MM.1S (cell line): ENCODE results near the gene ZFAND6.
"Not testable (repeated sequence)": the region's sequence is repeated elsewhere in the genome, so short reads cannot be mapped to it uniquely, and the experiment has no call there.

ENCODE experiments used
- DNase-seq: peaks from one replicate; pipeline ENCODE4 v3.0.0-alpha.2; 2015
- H2AFZ ChIP-seq: fragments of 300-600 bp; sonication (generic); 2 replicates; pipeline ENCODE4 v1.6.0; 2016; ENCODE audit warnings: antibody characterized with exemption, low read length
- H3F3A ChIP-seq: fragments of 300-600 bp; sonication (generic); 2 replicates; pipeline ENCODE4 v1.6.1; 2016; ENCODE audit warnings: mild to moderate bottlenecking, antibody characterized with exemption, low read length, moderate library complexity, mixed read lengths; ENCODE audit not compliant: insufficient read depth
- H3K27ac ChIP-seq: fragments of 300-600 bp; sonication (generic); 2 replicates; pipeline ENCODE4 v1.5.1; 2016; ENCODE audit warnings: mild to moderate bottlenecking, low read length
- H3K27me3 ChIP-seq: fragments of 300-600 bp; sonication (generic); replicated peaks from 2 replicates; pipeline ENCODE4 v1.6.0; 2016; ENCODE audit warnings: low read length; ENCODE audit not compliant: insufficient read depth
- H3K36me3 ChIP-seq: fragments of 300-600 bp; sonication (generic); replicated peaks from 2 replicates; pipeline ENCODE4 v1.6.1; 2016; ENCODE audit warnings: mild to moderate bottlenecking, low read length, mixed read lengths; ENCODE audit not compliant: insufficient read depth
- H3K4me1 ChIP-seq: fragments of 300-600 bp; sonication (generic); 2 replicates; pipeline ENCODE4 v1.6.1; 2016; ENCODE audit warnings: low read length, mixed read lengths
- H3K4me2 ChIP-seq: fragments of 300-600 bp; sonication (generic); 2 replicates; pipeline ENCODE4 v1.6.0; 2016; ENCODE audit warnings: low read depth, low read length
- H3K4me3 ChIP-seq: fragments of 300-600 bp; sonication (generic); 2 replicates; pipeline ENCODE4 v1.5.1; 2016; ENCODE audit warnings: low read length, mixed read lengths
- H3K79me2 ChIP-seq: fragments of 300-600 bp; sonication (generic); 2 replicates; pipeline ENCODE4 v1.6.1; 2016; ENCODE audit warnings: mixed run types, low read length, mixed read lengths
- H3K9ac ChIP-seq: fragments of 300-600 bp; sonication (generic); 2 replicates; pipeline ENCODE4 v1.6.1; 2016; ENCODE audit warnings: low read length, mixed read lengths
- H3K9me2 ChIP-seq: fragments of 300-600 bp; sonication (generic); replicated peaks from 2 replicates; pipeline ENCODE4 v1.6.1; 2016; ENCODE audit warnings: mild to moderate bottlenecking, low read length, mixed read lengths; ENCODE audit not compliant: insufficient read depth
- H3K9me3 ChIP-seq: fragments of 300-600 bp; sonication (generic); replicated peaks from 2 replicates; pipeline ENCODE4 v1.6.1; 2016; ENCODE audit warnings: mild to moderate bottlenecking, low read length, mixed read lengths; ENCODE audit not compliant: insufficient read depth
- H4K20me1 ChIP-seq: fragments of 300-600 bp; sonication (generic); 2 replicates; pipeline ENCODE4 v1.6.1; 2016; ENCODE audit warnings: mild to moderate bottlenecking, low read length, moderate library complexity, mixed read lengths; ENCODE audit not compliant: insufficient read depth
- CTCF ChIP-seq: fragments of 300-600 bp; sonication (generic); IDR thresholded peaks from 2 replicates; pipeline ENCODE4 v1.5.1; 2016; ENCODE audit warnings: antibody characterized with exemption, low read length, mixed read lengths
- EZH2 ChIP-seq: fragments of 300-600 bp; sonication (generic); optimal IDR thresholded peaks from 2 replicates; pipeline ENCODE3; 2017; ENCODE audit warnings: low read depth, mild to moderate bottlenecking, antibody characterized with exemption, low read length, mixed read lengths
- EZH2phosphoT487 ChIP-seq: fragments of 300-600 bp; sonication (generic); IDR thresholded peaks from 2 replicates; pipeline ENCODE4 v1.6.1; 2018; ENCODE audit warnings: antibody characterized with exemption, low read length

ZFAND6 gene

GRCh38 chr15:80154336-80154735 is 94.9 kb downstream of the ZFAND6 start:
- Histone ChIP-seq H3F3A (peaks cover 7% of the 10 kb centered on the region; the same call in 1 of the 2 replicates), H3K9me2 (no peaks in the 10 kb centered on the region), H3K4me1 (peaks cover 9% of the 10 kb centered on the region), H3K27ac (no peak overlapping the region), H3K27me3 (no peaks in the 10 kb centered on the region), H3K36me3 (no peaks in the 10 kb centered on the region), H3K9ac (no peak overlapping the region), H3K4me3 (peak overlapping the region; percentile 90; the same call in 1 of the 2 replicates), H2AFZ (no peak overlapping the region), H3K79me2 (peaks cover 20% of the 10 kb centered on the region), H3K9me3 (no peaks in the 10 kb centered on the region), H3K4me2 (peak overlapping the region; percentile 89; the same call in 1 of the 2 replicates), H4K20me1 (no peaks in the 10 kb centered on the region)
- TF ChIP-seq CTCF: no peak
- TF ChIP-seq EZH2phosphoT487: no peak
- TF ChIP-seq EZH2: no peak
- DNase-seq: no peak

GRCh38 chr15:80155001-80155377 is 95.5 kb downstream of the ZFAND6 start:
- no peak for TF ChIP-seq EZH2phosphoT487
- no peak for TF ChIP-seq EZH2
- TF ChIP-seq CTCF: no peak

GRCh38 chr15:80155378-80156175 is 96.1 kb downstream of the ZFAND6 start:
- DNase-seq, H4K20me1 ChIP-seq: not testable (repeated sequence)
- H3K4me1 ChIP-seq: peaks cover 19% of the 10 kb centered on the region

More at GRCh38 chr15:80155001-80155377, 95.5 kb downstream of the ZFAND6 start:
- H3K9me2 ChIP-seq: no peaks in the 10 kb centered on the region
- peaks cover 7% of the 10 kb centered on the region; the same call in 1 of the 2 replicates for H3F3A ChIP-seq
- no peak overlapping the region for H3K4me2 ChIP-seq
- no peak overlapping the region for H3K4me3 ChIP-seq
- H3K79me2 ChIP-seq: peaks cover 20% of the 10 kb centered on the region
- H3K9ac ChIP-seq: no peak overlapping the region
- no peak overlapping the region for H3K27ac ChIP-seq
- H3K27me3 ChIP-seq: no peaks in the 10 kb centered on the region
- H4K20me1 ChIP-seq: no peaks in the 10 kb centered on the region
- H3K9me3 ChIP-seq: no peaks in the 10 kb centered on the region
- DNase-seq: no peak
- no peaks in the 10 kb centered on the region for H3K36me3 ChIP-seq
- no peak overlapping the region for H2AFZ ChIP-seq
- H3K4me1 ChIP-seq: peaks cover 13% of the 10 kb centered on the region

GRCh38 chr15:80156176-80156720 is 96.8 kb downstream of the ZFAND6 start:
- peaks cover 20% of the 10 kb centered on the region for H3K79me2 ChIP-seq
- H3K4me3 ChIP-seq: no peak overlapping the region
- H4K20me1 ChIP-seq: no peaks in the 10 kb centered on the region
- H3K27me3 ChIP-seq: no peaks in the 10 kb centered on the region
- no peak overlapping the region for H3K4me2 ChIP-seq
- TF ChIP-seq EZH2phosphoT487 (no peak), CTCF (no peak), EZH2 (no peak)
- no peaks in the 10 kb centered on the region for H3K9me2 ChIP-seq
- no peak overlapping the region for H3K9ac ChIP-seq
- peaks cover 17% of the 10 kb centered on the region; the same call in 1 of the 2 replicates for H3F3A ChIP-seq
- no peak overlapping the region for H3K27ac ChIP-seq
- H2AFZ ChIP-seq: no peak overlapping the region
- no peaks in the 10 kb centered on the region for H3K9me3 ChIP-seq
- peaks cover 26% of the 10 kb centered on the region for H3K4me1 ChIP-seq
- DNase-seq: no peak
- no peaks in the 10 kb centered on the region for H3K36me3 ChIP-seq

More at GRCh38 chr15:80155378-80156175, 96.1 kb downstream of the ZFAND6 start:
- H3K36me3 ChIP-seq, H3K9me2 ChIP-seq, H3K4me2 ChIP-seq, H3K4me3 ChIP-seq, H3K9ac ChIP-seq, H3K27ac ChIP-seq, H3K27me3 ChIP-seq, H3K9me3 ChIP-seq, H2AFZ ChIP-seq: not testable (repeated sequence)
- peaks cover 20% of the 10 kb centered on the region for H3K79me2 ChIP-seq
- peaks cover 13% of the 10 kb centered on the region; the same call in 1 of the 2 replicates for H3F3A ChIP-seq
